IMR-90 (cell line): ENCODE measurements around the gene SCN11A. TPM values are rescaled to one million over a fixed set of nuclear protein-coding genes. Genes with fewer than 3 reads are reported as not detected.

ENCODE experiments used
- ATAC-seq: fragments of 200-7000 bp; cut with Tn5 transposase; 2 replicates; pipeline ENCODE4 v1.9.1; 2020; ENCODE audit warnings: low read depth, mild to moderate bottlenecking, moderate library complexity
- BruUV-seq: library from RNA; stranded (reverse); fragments of 400-500 nt; replicated peaks from 2 replicates; lab custom pipeline; 2021; lab: Mats Ljungman, UMichigan
- CTCF ChIA-PET: fragments of 300-600 bp; formaldehyde crosslinking; extraction: SDS; loops from one replicate; lab custom pipeline; 2021; ENCODE audit warnings: antibody characterized with exemption; lab: Yijun Ruan, JAX
- POLR2A ChIA-PET: fragments of 300-600 bp; sonication (Branson Sonifier 250); formaldehyde crosslinking; loops from one replicate; lab custom pipeline; 2022; ENCODE audit warnings: antibody characterized with exemption; ENCODE audit not compliant: unreplicated experiment; lab: Charles Lee
- DNase-seq: peaks from one replicate; pipeline ENCODE4 v3.0.0; 2013
- H2AFZ ChIP-seq: replicated peaks from 2 replicates; pipeline ENCODE3; 2013; ENCODE audit warnings: low read length, mild to moderate bottlenecking; ENCODE audit not compliant: poor library complexity
- H2AK5ac ChIP-seq: 2 replicates; pipeline ENCODE4 v1.6.1; 2013; ENCODE audit warnings: low read depth, low read length, inconsistent platforms
- H2AK9ac ChIP-seq: replicated peaks from 2 replicates; pipeline ENCODE3; 2013; ENCODE audit warnings: mild to moderate bottlenecking, low read depth, low read length, moderate library complexity; ENCODE audit not compliant: poor library complexity
- H2BK120ac ChIP-seq: 2 replicates; pipeline ENCODE4 v1.6.1; 2013; ENCODE audit warnings: low read depth, low read length, inconsistent platforms
- H2BK15ac ChIP-seq: 3 replicates; pipeline ENCODE4 v1.6.1; 2013; ENCODE audit warnings: low read depth, low read length, inconsistent platforms
- H2BK20ac ChIP-seq: 2 replicates; pipeline ENCODE4 v1.6.1; 2013; ENCODE audit warnings: low read depth, mild to moderate bottlenecking, inconsistent platforms, low read length, moderate library complexity
- H2BK5ac ChIP-seq: 2 replicates; pipeline ENCODE4 v1.6.1; 2013; ENCODE audit warnings: mild to moderate bottlenecking, low read depth, low read length, inconsistent platforms; ENCODE audit not compliant: poor library complexity, severe bottlenecking
- H3K14ac ChIP-seq: replicated peaks from 2 replicates; pipeline ENCODE4 v1.6.1; 2013; ENCODE audit warnings: low read depth, low read length, inconsistent platforms
- H3K18ac ChIP-seq: 2 replicates; pipeline ENCODE4 v1.6.1; 2013; ENCODE audit warnings: low read depth, low read length, control low read depth
- H3K23ac ChIP-seq: 2 replicates; pipeline ENCODE4 v1.6.1; 2013; ENCODE audit warnings: low read depth, low read length, inconsistent platforms
- H3K27ac ChIP-seq: 2 replicates; pipeline ENCODE4 v1.5.1; 2013; ENCODE audit warnings: mild to moderate bottlenecking, control low read depth, low read length; ENCODE audit not compliant: insufficient read depth
- H3K27me3 ChIP-seq: 2 replicates; pipeline ENCODE4 v1.6.1; 2013; ENCODE audit warnings: low read length; ENCODE audit not compliant: control insufficient read depth, insufficient read depth
- H3K36me3 ChIP-seq: 2 replicates; pipeline ENCODE4 v1.6.1; 2013; ENCODE audit warnings: low read length, mixed read lengths; ENCODE audit not compliant: control insufficient read depth, insufficient read depth
- H3K4ac ChIP-seq: 2 replicates; pipeline ENCODE4 v1.6.1; 2013; ENCODE audit warnings: low read depth, low read length, inconsistent platforms
- H3K4me1 ChIP-seq: 2 replicates; pipeline ENCODE4 v1.6.1; 2013; ENCODE audit warnings: low read length, mixed read lengths; ENCODE audit not compliant: control insufficient read depth, insufficient read depth
- H3K4me2 ChIP-seq: 2 replicates; pipeline ENCODE4 v1.6.1; 2013; ENCODE audit warnings: low read depth, mild to moderate bottlenecking, control low read depth, low read length, moderate library complexity
- H3K4me3 ChIP-seq: 2 replicates; pipeline ENCODE4 v1.5.1; 2013; ENCODE audit warnings: low read depth, mild to moderate bottlenecking, control low read depth, low read length, moderate library complexity; ENCODE audit not compliant: insufficient read depth
- H3K56ac ChIP-seq: 2 replicates; pipeline ENCODE4 v1.6.1; 2013; ENCODE audit warnings: low read length, inconsistent platforms; ENCODE audit not compliant: insufficient read depth; ENCODE audit errors: extremely low read depth
- H3K79me1 ChIP-seq, 2 experiments: 2 replicates each; pipeline ENCODE4 v1.6.1; 2013; ENCODE audit warnings: low read length in 2 of 2, inconsistent platforms in 1 of 2, low read depth in 1 of 2
- H3K9ac ChIP-seq: 2 replicates; pipeline ENCODE4 v1.6.1; 2013; ENCODE audit warnings: low read depth, low read length, control low read depth
- H3K9me1 ChIP-seq: 2 replicates; pipeline ENCODE4 v1.6.1; 2013; ENCODE audit warnings: low read length, inconsistent platforms; ENCODE audit not compliant: insufficient read depth
- H3K9me3 ChIP-seq: 2 replicates; pipeline ENCODE4 v1.6.1; 2013; ENCODE audit warnings: low read length; ENCODE audit not compliant: control insufficient read depth, insufficient read depth
- H4K20me1 ChIP-seq: 2 replicates; pipeline ENCODE4 v1.6.1; 2013; ENCODE audit warnings: low read length, inconsistent platforms; ENCODE audit not compliant: insufficient read depth
- H4K5ac ChIP-seq: 2 replicates; pipeline ENCODE4 v1.6.1; 2013; ENCODE audit warnings: mild to moderate bottlenecking, low read depth, low read length, control low read depth
- H4K8ac ChIP-seq, 2 experiments: 2 replicates each; pipeline ENCODE4 v1.6.1; 2013; ENCODE audit warnings: low read depth in 2 of 2, low read length in 2 of 2, control low read depth in 1 of 2, inconsistent platforms in 1 of 2
- H4K91ac ChIP-seq: 2 replicates; pipeline ENCODE4 v1.6.1; 2013; ENCODE audit warnings: low read depth, low read length, inconsistent platforms; ENCODE audit not compliant: insufficient read depth
- BHLHE40 ChIP-seq: fragments of 150-350 bp; IDR thresholded peaks from 2 replicates; pipeline ENCODE4 v1.6.1; 2016; ENCODE audit warnings: mild to moderate bottlenecking, low read depth, low read length
- CEBPB ChIP-seq: IDR thresholded peaks from 2 replicates; pipeline ENCODE4 v1.6.1; 2012; ENCODE audit warnings: low read depth, low read length, improper control_type of control experiment
- CHD1 ChIP-seq: IDR thresholded peaks from 2 replicates; pipeline ENCODE4 v1.6.1; 2012; ENCODE audit warnings: low read depth, low read length, improper control_type of control experiment
- FOS ChIP-seq: fragments of 150-350 bp; IDR thresholded peaks from 2 replicates; pipeline ENCODE4 v1.6.1; 2016; ENCODE audit warnings: low read depth, low read length
- MAFK ChIP-seq: IDR thresholded peaks from 2 replicates; pipeline ENCODE4 v1.6.1; 2012; ENCODE audit warnings: low read depth, low read length, improper control_type of control experiment
- MAZ ChIP-seq: IDR thresholded peaks from 2 replicates; pipeline ENCODE4 v1.6.1; 2012; ENCODE audit warnings: low read depth, mild to moderate bottlenecking, low read length, improper control_type of control experiment, moderate library complexity, borderline replicate concordance
- MXI1 ChIP-seq: IDR thresholded peaks from 2 replicates; pipeline ENCODE4 v1.6.1; 2012; ENCODE audit warnings: low read depth, mild to moderate bottlenecking, low read length, moderate library complexity, borderline replicate concordance
- NFE2L2 ChIP-seq: fragments of 150-350 bp; IDR thresholded peaks from 2 replicates; pipeline ENCODE4 v1.6.1; 2016; ENCODE audit warnings: low read depth, mild to moderate bottlenecking, low read length
- POLR2A ChIP-seq: IDR thresholded peaks from 2 replicates; pipeline ENCODE4 v1.6.1; 2012; ENCODE audit warnings: mild to moderate bottlenecking, low read depth, low read length
- RAD21 ChIP-seq: IDR thresholded peaks from 2 replicates; pipeline ENCODE4 v1.6.1; 2012; ENCODE audit warnings: low read length, improper control_type of control experiment
- RCOR1 ChIP-seq: IDR thresholded peaks from 2 replicates; pipeline ENCODE4 v1.6.1; 2012; ENCODE audit warnings: mild to moderate bottlenecking, low read length, improper control_type of control experiment; ENCODE audit not compliant: insufficient replicate concordance
- RFX5 ChIP-seq: IDR thresholded peaks from 2 replicates; pipeline ENCODE4 v1.8.0; 2012; ENCODE audit warnings: low read depth, mild to moderate bottlenecking, low read length, moderate library complexity
- SMC3 ChIP-seq: fragments of 150-350 bp; IDR thresholded peaks from 2 replicates; pipeline ENCODE4 v1.6.1; 2016; ENCODE audit warnings: low read depth, mild to moderate bottlenecking, antibody characterized with exemption, low read length, moderate library complexity
- WGBS, 2 experiments: methylation state at CpG; one replicate each; pipeline versions ENCODE4 v1.1.5 to v1.1.7; 2013; ENCODE audit warnings: missing lambda C conversion rate in 2 of 2; ENCODE audit not compliant: insufficient read length in 1 of 2; ENCODE audit errors: extremely low coverage in 2 of 2; 5-methylcytosine and 5-hydroxymethylcytosine counted together
- dilution Hi-C: fragments of 300-500 bp; cut with HindIII; formaldehyde crosslinking; loops from one replicate; pipeline ENCODE4 v1.14.3; 2018; ENCODE audit warnings: low sequenced_read_pairs; ENCODE audit not compliant: unreplicated experiment
- in situ Hi-C: fragments of 300-500 bp; cut with MboI; formaldehyde crosslinking; loops from 3 replicates; pipeline ENCODE4 v1.14.3; 2019; ENCODE audit warnings: low sequenced_read_pairs, inconsistent platforms, mixed read lengths
- intact Hi-C: fragments of 100-400 bp; cut with micrococcal nuclease; formaldehyde crosslinking; loops from 2 replicates; pipeline ENCODE4 v1.10.0; 2022
- polyA plus RNA-seq, 3 experiments: library from polyadenylated mRNA; depleted of rRNA; stranded (reverse); fragments of >200 nt; gene quantifications; 2 replicates each; pipeline ENCODE4 v1.2.3, GENCODE V29; 2012; ENCODE audit warnings: low replicate concordance in 1 of 3
- total RNA-seq: library from RNA; depleted of rRNA; stranded (reverse); fragments of >200 nt; gene quantifications from 2 replicates; pipeline ENCODE4 v1.2.3, GENCODE V29; 2012
- TF ChIP-seq, protein P1 (sequence below): fragments of 150-350 bp; IDR thresholded peaks from 2 replicates; pipeline ENCODE4 v1.6.1; 2017; ENCODE audit warnings: mild to moderate bottlenecking, antibody characterized with exemption, low read length, low read depth
- TF ChIP-seq, protein P2 (sequence below): fragments of 150-350 bp; IDR thresholded peaks from 2 replicates; pipeline ENCODE4 v1.6.1; 2016; ENCODE audit warnings: low read depth, mild to moderate bottlenecking, low read length, moderate library complexity, borderline replicate concordance
- TF ChIP-seq, protein P3 (sequence below): conservative IDR thresholded peaks from 2 replicates; pipeline ENCODE4 v1.5.1; 2012; ENCODE audit warnings: mild to moderate bottlenecking, low read depth, low read length, improper control_type of control experiment

SCN11A gene
- total and polyA plus RNA-seq, 2 of the 4 experiments (the other 2 are of a cell fraction), result under 0.01 to 0.02 TPM

DNA sequence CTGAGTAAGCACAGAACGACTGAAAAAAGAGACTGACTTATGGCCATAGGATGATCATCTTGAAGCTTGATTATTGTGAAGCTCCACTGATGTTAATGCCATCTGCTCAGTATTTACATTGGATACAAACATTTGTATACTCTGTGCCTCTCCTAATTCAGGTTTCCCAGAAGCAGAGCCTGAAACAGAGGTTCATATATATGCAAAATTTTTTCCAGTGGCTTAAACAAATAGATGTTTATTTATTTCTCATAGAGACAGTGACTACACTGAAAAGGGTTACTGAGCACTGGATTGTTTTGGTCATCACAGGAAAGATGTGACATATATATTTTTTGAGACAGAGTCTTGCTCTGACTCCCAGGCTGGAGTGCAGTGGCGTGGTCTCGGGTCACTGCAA, 36.3 kb downstream of the SCN11A start:
- Histone ChIP-seq H3K4me1 (no peaks in the 10 kb centered on the region), H3K56ac (no peak overlapping the region), H4K20me1 (no peaks in the 10 kb centered on the region), H3K4me3 (no peak overlapping the region), H2AK9ac (no peak overlapping the region), H2AK5ac (no peak overlapping the region), H2BK15ac (no peak overlapping the region), H3K9ac (no peak overlapping the region), H4K8ac (no peak overlapping the region), H3K79me1 (no peaks in the 10 kb centered on the region), H3K36me3 (no peaks in the 10 kb centered on the region), H3K9me3 (no peaks in the 10 kb centered on the region), H3K4me2 (no peak overlapping the region), H3K23ac (no peak overlapping the region), H3K18ac (no peak overlapping the region), H3K9me1 (no peaks in the 10 kb centered on the region), H3K27me3 (no peaks in the 10 kb centered on the region; the same call in 1 of the 2 replicates), H2BK5ac (no peak overlapping the region), H3K14ac (no peak overlapping the region), H2AFZ (no peak overlapping the region), H3K4ac (no peak overlapping the region), H4K91ac (no peak overlapping the region), H2BK20ac (no peak overlapping the region), H2BK120ac (no peak overlapping the region), H4K5ac (no peak overlapping the region), H3K27ac (no peak overlapping the region)
- in situ Hi-C loops, result no loop called here
- POLR2A ChIA-PET, result no interaction called here
- TF ChIP-seq CEBPB (no peak), FOS (no peak), CHD1 (no peak), BHLHE40 (no peak), SMC3 (no peak), POLR2A (no peak), MXI1 (no peak), RAD21 (no peak), RCOR1 (no peak), RFX5 (no peak), MAFK (no peak), MAZ (no peak), NFE2L2 (no peak)
- TF ChIP-seq, protein P1, sequence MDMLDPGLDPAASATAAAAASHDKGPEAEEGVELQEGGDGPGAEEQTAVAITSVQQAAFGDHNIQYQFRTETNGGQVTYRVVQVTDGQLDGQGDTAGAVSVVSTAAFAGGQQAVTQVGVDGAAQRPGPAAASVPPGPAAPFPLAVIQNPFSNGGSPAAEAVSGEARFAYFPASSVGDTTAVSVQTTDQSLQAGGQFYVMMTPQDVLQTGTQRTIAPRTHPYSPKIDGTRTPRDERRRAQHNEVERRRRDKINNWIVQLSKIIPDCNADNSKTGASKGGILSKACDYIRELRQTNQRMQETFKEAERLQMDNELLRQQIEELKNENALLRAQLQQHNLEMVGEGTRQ, result no peak
- TF ChIP-seq, protein P2, sequence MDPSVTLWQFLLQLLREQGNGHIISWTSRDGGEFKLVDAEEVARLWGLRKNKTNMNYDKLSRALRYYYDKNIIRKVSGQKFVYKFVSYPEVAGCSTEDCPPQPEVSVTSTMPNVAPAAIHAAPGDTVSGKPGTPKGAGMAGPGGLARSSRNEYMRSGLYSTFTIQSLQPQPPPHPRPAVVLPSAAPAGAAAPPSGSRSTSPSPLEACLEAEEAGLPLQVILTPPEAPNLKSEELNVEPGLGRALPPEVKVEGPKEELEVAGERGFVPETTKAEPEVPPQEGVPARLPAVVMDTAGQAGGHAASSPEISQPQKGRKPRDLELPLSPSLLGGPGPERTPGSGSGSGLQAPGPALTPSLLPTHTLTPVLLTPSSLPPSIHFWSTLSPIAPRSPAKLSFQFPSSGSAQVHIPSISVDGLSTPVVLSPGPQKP, result no peak
- TF ChIP-seq, protein P3, sequence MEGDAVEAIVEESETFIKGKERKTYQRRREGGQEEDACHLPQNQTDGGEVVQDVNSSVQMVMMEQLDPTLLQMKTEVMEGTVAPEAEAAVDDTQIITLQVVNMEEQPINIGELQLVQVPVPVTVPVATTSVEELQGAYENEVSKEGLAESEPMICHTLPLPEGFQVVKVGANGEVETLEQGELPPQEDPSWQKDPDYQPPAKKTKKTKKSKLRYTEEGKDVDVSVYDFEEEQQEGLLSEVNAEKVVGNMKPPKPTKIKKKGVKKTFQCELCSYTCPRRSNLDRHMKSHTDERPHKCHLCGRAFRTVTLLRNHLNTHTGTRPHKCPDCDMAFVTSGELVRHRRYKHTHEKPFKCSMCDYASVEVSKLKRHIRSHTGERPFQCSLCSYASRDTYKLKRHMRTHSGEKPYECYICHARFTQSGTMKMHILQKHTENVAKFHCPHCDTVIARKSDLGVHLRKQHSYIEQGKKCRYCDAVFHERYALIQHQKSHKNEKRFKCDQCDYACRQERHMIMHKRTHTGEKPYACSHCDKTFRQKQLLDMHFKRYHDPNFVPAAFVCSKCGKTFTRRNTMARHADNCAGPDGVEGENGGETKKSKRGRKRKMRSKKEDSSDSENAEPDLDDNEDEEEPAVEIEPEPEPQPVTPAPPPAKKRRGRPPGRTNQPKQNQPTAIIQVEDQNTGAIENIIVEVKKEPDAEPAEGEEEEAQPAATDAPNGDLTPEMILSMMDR, result no peak
- ATAC-seq (no peak), DNase-seq (no peak)
- intact Hi-C loops, result no loop called here
- no CpG with 5 or more reads among the region's 3 CpGs for WGBS, 2 experiments
- dilution Hi-C loops, result no loop called here
- CTCF ChIA-PET, result no interaction called here
- no TSS peak for BruUV-seq
